Gastroesophageal sphincter (tissue), 4 donors: ENCODE data around the gene HMGCL. TPM values are rescaled to one million over a fixed set of nuclear protein-coding genes. Genes with fewer than 3 reads are reported as not detected.
"Not testable (repeated sequence)": the region's sequence is repeated elsewhere in the genome, so short reads cannot be mapped to it uniquely, and the experiment has no call there.

Source experiments
- ATAC-seq: fragments of 150-250 bp; one replicate; pipeline ENCODE4 v1.9.1; 2016; ENCODE audit warnings: mild to moderate bottlenecking, moderate library complexity
- H3K27ac ChIP-seq, 4 donors: fragments of 200-600 bp; sonication (generic) in 3 of 4; 1 replicate in 3 of 4; 2 replicates in 1 of 4; pipeline ENCODE4 v1.5.1; 2016 to 2019
- H3K27me3 ChIP-seq: fragments of 200-600 bp; sonication (generic); one replicate; pipeline ENCODE4 v1.5.1; 2019
- H3K36me3 ChIP-seq, 2 donors: fragments of 200-600 bp; sonication (generic); one replicate each; pipeline ENCODE4 v1.5.1; 2019; ENCODE audit warnings: control low read depth in 1 of 2
- H3K4me1 ChIP-seq, 3 donors: fragments of 200-600 bp; sonication (generic); 1 replicate in 2 of 3; 2 replicates in 1 of 3; pipeline ENCODE4 v1.5.1; 2016 to 2019; ENCODE audit warnings: control low read depth in 2 of 3
- H3K4me3 ChIP-seq, 2 donors: fragments of 200-600 bp; sonication (generic); one replicate each; pipeline ENCODE4 v1.5.1; 2019; ENCODE audit warnings: mild to moderate bottlenecking in 1 of 2, moderate library complexity in 1 of 2
- H3K9me3 ChIP-seq, 3 donors: fragments of 200-600 bp; sonication (generic); one replicate each; pipeline ENCODE4 v1.5.1; 2017 to 2019; ENCODE audit warnings: control low read depth in 2 of 3
- EP300 ChIP-seq: sonication (generic); formaldehyde crosslinking; IDR thresholded peaks from one replicate; pipeline ENCODE4 v1.6.1; 2017; ENCODE audit warnings: antibody characterized with exemption, mild to moderate bottlenecking
- POLR2A ChIP-seq, 2 donors: fragments of 450-650 bp; IDR thresholded peaks; one replicate each; pipeline ENCODE4 v1.6.1; 2017; ENCODE audit warnings: antibody characterized with exemption in 2 of 2, mild to moderate bottlenecking in 2 of 2, moderate library complexity in 1 of 2
- POLR2AphosphoS5 ChIP-seq: sonication (generic); formaldehyde crosslinking; IDR thresholded peaks from one replicate; pipeline ENCODE4 v1.6.1; 2017; ENCODE audit warnings: antibody characterized with exemption
- WGBS, 2 donors: methylation state at CpG; one replicate each; pipeline ENCODE4 v1.1.5; 2018; ENCODE audit warnings: low coverage in 1 of 2; 5-methylcytosine and 5-hydroxymethylcytosine counted together
- total RNA-seq, 4 donors: library from RNA; depleted of rRNA; stranded (reverse); fragments of >200 nt; gene quantifications; one replicate each; pipeline ENCODE4 v1.1.0, GENCODE V29; 2016
- TF ChIP-seq, protein P1 (sequence below), 4 experiments: fragments of 200-600 bp in 2 of 4; fragments of 450-650 bp in 2 of 4; sonication (generic) in 1 of 4; IDR thresholded peaks; one replicate each; pipeline ENCODE4 v1.5.1; 2017 to 2019; ENCODE audit warnings: antibody characterized with exemption in 4 of 4, mild to moderate bottlenecking in 2 of 4, moderate library complexity in 2 of 4

HMGCL gene
- total RNA-seq, 4 donors from 2014 or later = 24.1 to 61.0 (median 47.2) TPM

DNA sequence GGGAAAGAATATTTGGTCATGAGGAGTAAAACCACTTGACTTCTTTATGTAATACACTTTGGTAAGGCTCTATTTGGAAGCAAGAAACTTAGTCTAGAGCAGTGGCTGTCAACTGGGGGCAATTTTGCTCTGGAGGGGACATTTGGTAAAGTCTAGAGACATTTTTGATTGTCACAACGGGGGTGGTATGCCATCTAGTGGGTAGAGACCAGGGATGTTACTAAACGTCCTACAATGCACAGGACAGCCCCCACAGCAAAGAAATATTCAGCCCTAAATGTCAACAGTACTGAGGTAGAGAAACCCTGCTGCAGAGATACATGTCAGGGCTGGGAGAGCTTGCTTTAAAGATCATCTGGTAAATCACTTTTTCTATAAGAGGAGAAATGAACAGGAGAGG lies 29.3 kb upstream of the HMGCL start:
- WGBS, 2 donors = 24 to 40% methylated on average over 2 of the region's 2 CpGs
- Histone ChIP-seq H3K9me3 (no peaks in the 10 kb centered on the region), H3K36me3 (peaks cover 0 to 70% of the 10 kb centered on the region in 2 donors), H3K27ac (no peak overlapping the region), H3K4me3 (no peak overlapping the region), H3K27me3 (no peaks in the 10 kb centered on the region), H3K4me1 (peaks cover 0 to 3% (median 0%) of the 10 kb centered on the region in 3 donors)
- TF ChIP-seq EP300 = no peak
- TF ChIP-seq, protein P1, sequence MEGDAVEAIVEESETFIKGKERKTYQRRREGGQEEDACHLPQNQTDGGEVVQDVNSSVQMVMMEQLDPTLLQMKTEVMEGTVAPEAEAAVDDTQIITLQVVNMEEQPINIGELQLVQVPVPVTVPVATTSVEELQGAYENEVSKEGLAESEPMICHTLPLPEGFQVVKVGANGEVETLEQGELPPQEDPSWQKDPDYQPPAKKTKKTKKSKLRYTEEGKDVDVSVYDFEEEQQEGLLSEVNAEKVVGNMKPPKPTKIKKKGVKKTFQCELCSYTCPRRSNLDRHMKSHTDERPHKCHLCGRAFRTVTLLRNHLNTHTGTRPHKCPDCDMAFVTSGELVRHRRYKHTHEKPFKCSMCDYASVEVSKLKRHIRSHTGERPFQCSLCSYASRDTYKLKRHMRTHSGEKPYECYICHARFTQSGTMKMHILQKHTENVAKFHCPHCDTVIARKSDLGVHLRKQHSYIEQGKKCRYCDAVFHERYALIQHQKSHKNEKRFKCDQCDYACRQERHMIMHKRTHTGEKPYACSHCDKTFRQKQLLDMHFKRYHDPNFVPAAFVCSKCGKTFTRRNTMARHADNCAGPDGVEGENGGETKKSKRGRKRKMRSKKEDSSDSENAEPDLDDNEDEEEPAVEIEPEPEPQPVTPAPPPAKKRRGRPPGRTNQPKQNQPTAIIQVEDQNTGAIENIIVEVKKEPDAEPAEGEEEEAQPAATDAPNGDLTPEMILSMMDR (IDR thresholded peaks at IDR 0.05) = no peak
- no peak for TF ChIP-seq POLR2A (IDR thresholded peaks at IDR 0.05)
- no peak for TF ChIP-seq POLR2AphosphoS5
- no peak for ATAC-seq

DNA sequence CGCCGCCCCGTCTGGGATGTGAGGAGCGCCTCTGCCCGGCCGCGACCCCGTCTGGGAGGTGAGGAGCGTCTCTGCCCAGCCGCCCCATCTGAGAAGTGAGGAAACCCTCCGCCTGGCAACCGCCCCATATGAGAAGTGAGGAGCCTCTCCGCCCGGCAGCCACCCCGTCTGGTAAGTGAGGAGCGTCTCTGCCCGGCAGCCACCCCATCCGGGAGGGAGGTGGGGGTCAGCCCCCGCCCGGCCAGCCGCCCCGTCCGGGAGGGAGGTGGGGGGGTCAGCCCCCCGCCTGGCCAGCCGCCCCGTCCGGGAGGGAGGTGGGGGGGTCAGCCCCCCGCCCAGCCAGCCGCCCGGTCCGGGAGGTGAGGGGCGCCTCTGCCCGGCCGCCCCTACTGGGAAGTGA lies 27.9 kb upstream of the HMGCL start:
- not testable (repeated sequence) for H3K4me3 ChIP-seq, H3K27ac ChIP-seq, H3K9me3 ChIP-seq, H3K27me3 ChIP-seq, ATAC-seq
- WGBS, 2 donors = no CpG with 5 or more reads among the region's 34 CpGs
- H3K36me3 ChIP-seq = peaks cover 0 to 63% of the 10 kb centered on the region in 2 donors
- H3K4me1 ChIP-seq = peaks cover 0 to 14% (median 0%) of the 10 kb centered on the region in 3 donors

DNA sequence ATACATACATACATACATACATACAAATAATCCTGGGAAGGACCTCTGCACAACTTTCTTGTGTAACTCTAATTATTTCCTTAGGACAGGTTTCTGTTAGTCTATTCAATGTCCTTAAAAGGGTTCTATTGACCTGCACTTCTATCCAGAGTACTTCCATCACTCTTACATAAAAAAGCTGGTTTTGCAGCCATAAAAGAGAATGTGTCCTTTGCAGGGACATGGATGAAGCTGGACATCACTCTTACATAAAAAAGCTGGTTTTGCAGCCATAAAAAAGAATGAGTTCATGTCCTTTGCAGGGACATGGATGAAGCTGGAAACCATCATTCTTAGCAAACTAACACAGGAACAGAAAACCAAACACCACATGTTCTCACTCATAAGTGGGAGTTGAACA lies 26.2 kb upstream of the HMGCL start:
- not testable (repeated sequence) for H3K27me3 ChIP-seq, H3K9me3 ChIP-seq, H3K4me3 ChIP-seq, H3K27ac ChIP-seq, ATAC-seq
- Histone ChIP-seq H3K4me1 (peaks cover 0 to 14% (median 0%) of the 10 kb centered on the region in 3 donors), H3K36me3 (peaks cover 0 to 63% of the 10 kb centered on the region in 2 donors)

DNA sequence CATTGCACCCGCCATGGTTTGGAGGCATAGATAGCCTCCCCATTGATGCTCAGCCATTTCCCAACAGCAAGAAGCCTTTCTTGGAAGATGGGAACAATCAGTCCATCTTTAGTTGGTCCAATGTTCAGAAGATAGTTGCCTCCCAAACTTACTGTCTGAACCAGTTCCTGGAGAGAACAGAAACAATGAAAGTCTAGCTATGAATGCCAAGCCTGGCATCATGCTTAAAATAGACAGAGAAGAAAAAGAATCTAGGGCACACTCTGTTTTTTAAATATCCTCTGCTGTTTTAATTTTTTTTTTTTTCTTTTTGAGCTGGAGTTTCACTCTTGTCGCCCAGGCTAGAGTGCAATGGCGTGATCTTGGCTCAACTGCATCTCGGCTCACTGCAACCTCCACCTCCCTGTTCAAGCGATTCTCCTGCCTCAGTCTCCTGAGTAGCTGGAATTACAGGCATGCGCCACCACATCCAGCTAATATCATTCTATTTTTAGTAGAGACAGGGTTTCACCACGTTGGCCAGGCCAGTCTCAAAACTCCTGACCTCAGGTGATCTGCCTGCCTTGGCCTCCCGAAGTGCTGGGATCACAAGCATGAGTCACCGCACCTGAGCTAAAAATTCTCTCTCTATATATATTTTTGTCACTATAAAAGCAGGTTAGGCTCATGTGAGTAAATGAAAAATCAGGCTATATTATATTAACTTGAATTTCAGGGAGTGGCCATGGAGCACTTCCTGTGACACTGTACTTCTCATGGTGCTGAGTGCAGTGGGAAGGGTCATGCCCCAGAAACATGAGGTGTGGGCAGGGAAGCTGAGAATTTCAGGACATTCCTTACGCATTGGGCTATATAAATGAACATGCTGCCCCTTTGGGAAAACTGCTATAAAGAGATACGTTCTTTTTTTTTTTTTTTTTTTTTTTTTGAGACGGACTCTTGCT lies 23.7 kb upstream of the HMGCL start:
- Histone ChIP-seq H3K9me3 (no peaks in the 10 kb centered on the region), H3K4me3 (no peak overlapping the region), H3K27ac (peak overlapping the region in 2 of 4 donors; percentile 56), H3K4me1 (peaks cover 0 to 14% (median 0%) of the 10 kb centered on the region in 3 donors), H3K36me3 (peaks cover 0 to 63% of the 10 kb centered on the region in 2 donors), H3K27me3 (no peaks in the 10 kb centered on the region)
- TF ChIP-seq POLR2A (IDR thresholded peaks at IDR 0.05) = no peak
- TF ChIP-seq POLR2AphosphoS5 = no peak
- TF ChIP-seq, protein P1 (IDR thresholded peaks at IDR 0.05) = no peak
- TF ChIP-seq EP300 = no peak
- WGBS, 2 donors = 70 to 74% methylated on average over 5 to 12 of the region's 12 CpGs
- ATAC-seq = no peak

DNA sequence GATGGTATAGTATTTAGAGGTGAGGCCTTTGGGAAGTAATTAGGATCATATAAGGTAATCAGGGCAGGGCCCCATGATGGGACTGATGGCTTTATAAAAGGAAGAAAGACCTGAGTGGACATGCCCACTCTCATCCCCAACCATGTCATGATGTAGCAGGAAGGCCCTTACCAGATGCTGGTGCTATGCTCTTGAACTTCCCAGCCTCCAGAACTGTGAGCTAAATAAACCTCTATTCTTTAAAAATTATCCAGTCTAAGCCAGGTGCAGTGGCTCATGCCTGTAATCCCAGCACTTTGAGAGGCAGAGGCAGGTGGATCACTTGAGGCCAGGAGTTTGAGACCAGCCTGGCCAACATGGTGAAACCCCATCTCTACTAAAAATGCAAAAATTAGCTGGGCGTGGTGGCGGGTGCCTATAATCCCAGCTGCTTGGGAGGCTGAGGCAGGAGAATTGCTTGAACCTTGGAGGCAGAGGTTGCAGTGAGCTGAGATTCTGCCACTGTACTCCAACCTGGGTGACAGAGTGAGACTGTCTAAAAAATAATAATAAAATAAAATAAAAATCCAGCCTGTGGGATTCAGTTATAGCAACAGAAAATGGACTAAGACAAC lies 22.4 kb upstream of the HMGCL start:
- not testable (repeated sequence) for ATAC-seq, H3K27ac ChIP-seq, H3K9me3 ChIP-seq, H3K27me3 ChIP-seq, H3K4me3 ChIP-seq
- H3K4me1 ChIP-seq = peaks cover 0 to 14% (median 0%) of the 10 kb centered on the region in 3 donors
- H3K36me3 ChIP-seq = peaks cover 0 to 59% of the 10 kb centered on the region in 2 donors
- 92 to 100% methylated on average over 2 of the region's 2 CpGs for WGBS, 2 donors

DNA sequence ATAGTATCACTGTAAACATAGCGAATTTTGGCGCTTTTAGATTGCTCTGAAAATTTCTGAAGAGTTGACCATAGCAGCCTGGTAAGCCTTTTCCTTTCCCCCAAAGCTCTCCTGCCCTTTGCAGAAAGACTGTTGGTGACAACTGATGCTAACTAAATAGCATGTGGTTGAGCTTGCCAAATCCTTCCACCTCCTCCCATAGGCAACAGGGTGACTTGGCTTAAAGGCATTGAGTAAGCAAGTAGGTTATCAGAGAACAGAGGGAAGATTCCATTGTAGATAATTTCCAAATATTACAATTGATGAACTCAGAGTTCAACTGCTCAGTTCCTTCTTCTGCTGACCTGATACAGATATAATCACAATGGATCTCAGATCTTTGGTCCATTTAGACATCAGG lies 19.9 kb upstream of the HMGCL start:
- Histone ChIP-seq H3K36me3 (peaks cover 0 to 44% of the 10 kb centered on the region in 2 donors), H3K4me3 (no peak overlapping the region), H3K4me1 (peaks cover 0 to 14% (median 0%) of the 10 kb centered on the region in 3 donors), H3K27me3 (no peaks in the 10 kb centered on the region), H3K27ac (no peak overlapping the region), H3K9me3 (no peaks in the 10 kb centered on the region)
- TF ChIP-seq EP300 = no peak
- no peak for TF ChIP-seq POLR2A (IDR thresholded peaks at IDR 0.05)
- no peak for TF ChIP-seq POLR2AphosphoS5
- TF ChIP-seq, protein P1 (IDR thresholded peaks at IDR 0.05) = no peak
- ATAC-seq = no peak
- whole genome bisulfite sequencing, 2 donors = 100% methylated on average over 2 of the region's 2 CpGs; no CpG with 5 or more reads in 1 of the 2 donors
